HPDE6-E6E7 (cell line): ENCODE data around the gene MINDY4.

Experiments used
- DNase-seq: peaks from one replicate; pipeline ENCODE4 v3.0.0; 2011; ENCODE audit warnings: missing footprints; ENCODE audit errors: extremely low spot score

The MINDY4 gene

GRCh38 chr7:30772984-30773383 is 1.8 kb downstream of the MINDY4 start:
- DNase-seq: no peak

GRCh38 chr7:30775992-30776391 is 4.8 kb downstream of the MINDY4 start:
- DNase-seq: no peak

- no peak for DNase-seq
Observed at GRCh38 chr7:30776971-30777370, 5.8 kb downstream of the MINDY4 start.

GRCh38 chr7:30778255-30779025 is 7.2 kb downstream of the MINDY4 start:
- DNase-seq: no peak

GRCh38 chr7:30779574-30779973 is 8.4 kb downstream of the MINDY4 start:
- DNase-seq: no peak

GRCh38 chr7:30780941-30781340 is 9.7 kb downstream of the MINDY4 start:
- DNase-seq: no peak

- no peak for DNase-seq
Observed at GRCh38 chr7:30782690-30783089, 11.5 kb downstream of the MINDY4 start.

- no peak for DNase-seq
Observed at GRCh38 chr7:30785786-30786185, 14.6 kb downstream of the MINDY4 start.

- DNase-seq: no peak
Observed at GRCh38 chr7:30787486-30787885, 16.3 kb downstream of the MINDY4 start.

- no peak for DNase-seq
Observed at GRCh38 chr7:30788640-30789333, 17.6 kb downstream of the MINDY4 start.

GRCh38 chr7:30789334-30789711 is 18.1 kb downstream of the MINDY4 start:
- DNase-seq: no peak

- no peak for DNase-seq
Observed at GRCh38 chr7:30790356-30790755, 19.1 kb downstream of the MINDY4 start.

GRCh38 chr7:30791114-30791513 is 19.9 kb downstream of the MINDY4 start:
- no peak for DNase-seq

- no peak for DNase-seq
Observed at GRCh38 chr7:30795161-30795948, 24.1 kb downstream of the MINDY4 start.

GRCh38 chr7:30796105-30796869 is 25.1 kb downstream of the MINDY4 start:
- no peak for DNase-seq

- no peak for DNase-seq
Observed at GRCh38 chr7:30797176-30798040, 26.2 kb downstream of the MINDY4 start.

- DNase-seq: peak; percentile 60
Observed at GRCh38 chr7:30799206-30799975, 28.2 kb downstream of the MINDY4 start.

- DNase-seq: no peak
Observed at GRCh38 chr7:30799976-30800661, 28.9 kb downstream of the MINDY4 start.

GRCh38 chr7:30800785-30801252 is 29.6 kb downstream of the MINDY4 start:
- peak; percentile 66 for DNase-seq
